DMS153 (cell line): ENCODE measurements around the gene SETMAR.

Experiments
- DNase-seq: peaks from one replicate; lab custom pipeline; 2025; lab: John Stamatoyannopoulos, UW

Gene SETMAR

GRCh38 chr3:4351164-4351855, 48.1 kb downstream of the SETMAR start:
- no peak for DNase-seq

DNA sequence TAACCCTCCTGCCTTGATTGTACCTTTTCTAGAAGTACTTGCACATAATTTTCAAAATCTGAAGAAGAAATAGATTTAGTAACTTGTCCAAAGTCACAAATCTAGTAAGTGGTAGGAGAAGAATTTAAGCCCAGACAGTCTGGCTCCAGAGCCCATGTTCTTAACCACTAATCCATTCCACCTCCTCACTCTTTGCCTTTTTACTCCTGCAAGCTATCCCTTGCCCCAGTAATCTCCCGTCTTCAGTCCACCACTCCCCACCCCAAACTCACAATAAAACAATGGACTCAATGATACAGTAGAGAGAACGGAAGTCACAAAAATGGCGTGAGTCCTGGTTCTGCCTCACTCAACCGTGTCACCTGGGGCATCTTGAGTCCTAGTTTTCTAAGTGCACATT, 48.7 kb downstream of the SETMAR start:
- no peak for DNase-seq

DNA sequence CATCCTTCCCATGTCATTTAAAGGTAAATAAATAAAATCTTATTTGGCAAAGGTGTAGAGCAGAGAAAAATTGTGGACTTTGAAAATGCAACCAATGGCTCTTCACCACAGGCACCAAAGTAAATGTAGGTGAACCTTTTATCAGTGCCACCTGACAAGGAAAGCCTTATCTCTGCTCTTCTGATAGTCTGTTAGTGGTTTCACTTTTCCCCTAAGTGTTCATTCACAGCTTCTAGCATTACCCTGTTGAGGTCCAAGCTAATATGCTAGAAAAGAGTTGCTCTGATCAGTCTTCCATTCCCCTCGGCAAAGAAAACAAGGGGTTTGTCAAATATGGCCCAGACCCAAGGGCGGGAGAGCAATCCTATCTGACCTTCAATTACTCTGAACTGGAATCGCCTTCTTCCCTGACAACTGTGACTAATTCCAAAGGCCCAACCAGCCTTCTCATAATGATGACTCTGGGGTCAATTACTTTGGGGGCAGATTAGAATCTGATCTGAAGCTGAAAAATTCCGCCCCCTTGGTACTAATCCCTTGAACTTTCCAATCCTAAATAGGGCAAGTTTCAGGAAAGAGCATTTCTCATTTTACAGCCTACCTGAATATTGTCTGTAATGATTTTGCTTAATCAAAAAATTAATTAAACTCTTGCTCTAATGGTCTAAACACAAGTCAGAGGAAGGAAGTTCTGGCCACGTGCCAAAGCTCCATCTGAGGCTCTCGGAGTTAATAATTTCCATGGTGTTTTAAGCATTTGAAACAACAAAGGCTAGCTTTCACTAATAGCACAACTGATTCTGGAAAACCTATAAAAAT, 52.4 kb downstream of the SETMAR start:
- DNase-seq = no peak

DNA sequence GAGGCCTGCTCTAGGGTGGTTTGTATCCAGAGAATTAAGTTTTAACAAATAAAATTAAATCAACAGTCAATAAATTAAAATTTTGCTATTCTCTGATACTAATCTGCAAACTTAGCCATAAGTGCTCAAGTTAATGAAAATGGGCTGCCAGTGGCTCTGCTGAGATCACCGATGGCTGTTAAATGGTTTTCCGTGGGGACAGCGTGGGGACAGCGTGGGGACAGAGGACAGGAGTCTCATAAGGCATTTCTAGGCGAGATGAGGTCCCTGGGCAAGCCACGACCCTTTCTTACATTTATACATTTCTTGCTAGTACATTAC, 53.0 kb downstream of the SETMAR start:
- DNase-seq = no peak

GRCh38 chr3:4356546-4357410, 53.6 kb downstream of the SETMAR start:
- DNase-seq = no peak

- no peak for DNase-seq
Observed at GRCh38 chr3:4358273-4358672, 55.1 kb downstream of the SETMAR start.

- DNase-seq = no peak
Observed at GRCh38 chr3:4359805-4360502, 56.8 kb downstream of the SETMAR start.

DNA sequence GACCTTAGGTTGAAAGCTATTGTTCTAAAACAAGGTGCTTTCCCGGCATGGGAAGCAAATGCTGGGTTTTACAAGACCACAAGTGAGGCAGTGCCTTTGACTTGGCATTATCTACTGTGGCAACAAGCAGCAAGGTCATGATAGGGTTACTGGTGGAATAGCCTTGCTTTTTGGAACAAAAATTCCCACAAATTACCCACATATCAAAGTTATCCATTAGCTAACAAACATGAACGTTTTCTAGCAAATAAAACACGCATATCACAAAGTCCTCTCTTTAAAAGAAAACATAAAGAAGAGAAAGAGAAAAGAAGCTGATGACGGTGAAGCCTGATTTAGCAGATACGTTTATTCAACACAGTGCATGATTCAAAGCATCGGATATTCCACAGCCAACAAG, 57.6 kb downstream of the SETMAR start:
- no peak for DNase-seq

DNA sequence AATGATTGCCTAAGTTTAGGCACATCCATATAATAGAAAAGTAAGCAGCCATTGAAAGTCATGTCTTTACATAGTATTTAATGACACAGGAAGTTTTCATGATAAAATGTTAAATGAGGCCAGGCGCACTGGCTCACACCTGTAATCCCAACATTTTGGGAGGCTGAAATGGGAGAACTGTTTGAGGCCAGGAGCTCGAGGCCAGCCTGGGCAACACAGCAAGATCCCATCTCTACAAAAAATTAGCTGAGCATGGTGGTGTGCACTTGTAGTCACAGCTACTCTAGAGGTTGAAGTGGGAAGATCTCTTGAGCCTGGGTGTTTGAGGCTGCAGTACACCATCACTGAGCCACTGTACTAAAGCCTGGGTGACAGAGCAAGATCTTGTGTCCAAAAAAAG, 59.4 kb downstream of the SETMAR start:
- no peak for DNase-seq
